Measurements from ENCODE around the gene ZC3H11A. TPM values are rescaled to one million over a fixed set of nuclear protein-coding genes. Genes with fewer than 3 reads are reported as not detected.

ZC3H11A gene
- total RNA-seq, 1 donor from 2014 or later = 142 TPM

DNA sequence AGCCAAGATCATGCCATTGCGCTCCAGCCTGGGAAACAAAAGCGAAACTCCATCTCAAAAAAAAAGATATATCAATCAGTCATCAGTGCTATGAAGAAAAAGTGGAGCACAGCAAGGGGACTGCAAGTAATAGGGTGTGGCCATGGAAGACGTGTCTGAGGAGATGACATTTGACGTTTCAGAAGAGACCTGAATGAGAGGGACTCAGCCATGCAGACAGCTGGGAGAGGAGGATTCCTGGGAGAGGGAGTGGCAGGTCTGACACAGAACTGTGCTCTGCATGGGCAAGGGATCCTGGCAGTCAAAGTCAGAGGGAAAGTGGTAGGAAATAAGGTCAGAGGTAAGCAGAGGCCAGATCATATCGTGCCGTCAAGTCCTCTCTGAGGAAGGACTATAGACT, 27.2 kb upstream of the ZC3H11A start:
- H3K4me3 Mint-ChIP-seq = no peak overlapping the region
- peaks cover 4% of the 10 kb centered on the region for H3K27me3 Mint-ChIP-seq (ENCODE audit: insufficient read depth, low read depth)
- no peak for DNase-seq (ENCODE audit: low spot score)
- H3K4me1 Mint-ChIP-seq = peaks cover 7% of the 10 kb centered on the region
- Histone ChIP-seq H3K4me3 (no peak overlapping the region), H3K4me2 (no peak overlapping the region), H3K9me3 (ENCODE audit: low read depth) (no peaks in the 10 kb centered on the region), H3K9ac (no peak overlapping the region), H2AFZ (replicated peaks) (no peak overlapping the region), H4K20me1 (ENCODE audit: low read depth) (no peaks in the 10 kb centered on the region), H3K4me1 (no peaks in the 10 kb centered on the region), H3K27ac (no peak overlapping the region), H3K27me3 (no peaks in the 10 kb centered on the region), H3F3A (ENCODE audit: low read depth) (no peaks in the 10 kb centered on the region), H3K36me3 (no peaks in the 10 kb centered on the region), H3K79me2 (ENCODE audit: low read depth) (no peaks in the 10 kb centered on the region)
- TF ChIP-seq EZH2phosphoT487 (IDR thresholded peaks at IDR 0.05) (no peak), EZH2 (IDR thresholded peaks at IDR 0.05) (no peak)
- TF ChIP-seq, protein P1, sequence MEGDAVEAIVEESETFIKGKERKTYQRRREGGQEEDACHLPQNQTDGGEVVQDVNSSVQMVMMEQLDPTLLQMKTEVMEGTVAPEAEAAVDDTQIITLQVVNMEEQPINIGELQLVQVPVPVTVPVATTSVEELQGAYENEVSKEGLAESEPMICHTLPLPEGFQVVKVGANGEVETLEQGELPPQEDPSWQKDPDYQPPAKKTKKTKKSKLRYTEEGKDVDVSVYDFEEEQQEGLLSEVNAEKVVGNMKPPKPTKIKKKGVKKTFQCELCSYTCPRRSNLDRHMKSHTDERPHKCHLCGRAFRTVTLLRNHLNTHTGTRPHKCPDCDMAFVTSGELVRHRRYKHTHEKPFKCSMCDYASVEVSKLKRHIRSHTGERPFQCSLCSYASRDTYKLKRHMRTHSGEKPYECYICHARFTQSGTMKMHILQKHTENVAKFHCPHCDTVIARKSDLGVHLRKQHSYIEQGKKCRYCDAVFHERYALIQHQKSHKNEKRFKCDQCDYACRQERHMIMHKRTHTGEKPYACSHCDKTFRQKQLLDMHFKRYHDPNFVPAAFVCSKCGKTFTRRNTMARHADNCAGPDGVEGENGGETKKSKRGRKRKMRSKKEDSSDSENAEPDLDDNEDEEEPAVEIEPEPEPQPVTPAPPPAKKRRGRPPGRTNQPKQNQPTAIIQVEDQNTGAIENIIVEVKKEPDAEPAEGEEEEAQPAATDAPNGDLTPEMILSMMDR (IDR thresholded peaks at IDR 0.05) = no peak
- H3K27ac Mint-ChIP-seq = peak overlapping the region; percentile 38
- H3K9me3 Mint-ChIP-seq = peaks cover 2% of the 10 kb centered on the region
- no peaks in the 10 kb centered on the region for H3K36me3 Mint-ChIP-seq

DNA sequence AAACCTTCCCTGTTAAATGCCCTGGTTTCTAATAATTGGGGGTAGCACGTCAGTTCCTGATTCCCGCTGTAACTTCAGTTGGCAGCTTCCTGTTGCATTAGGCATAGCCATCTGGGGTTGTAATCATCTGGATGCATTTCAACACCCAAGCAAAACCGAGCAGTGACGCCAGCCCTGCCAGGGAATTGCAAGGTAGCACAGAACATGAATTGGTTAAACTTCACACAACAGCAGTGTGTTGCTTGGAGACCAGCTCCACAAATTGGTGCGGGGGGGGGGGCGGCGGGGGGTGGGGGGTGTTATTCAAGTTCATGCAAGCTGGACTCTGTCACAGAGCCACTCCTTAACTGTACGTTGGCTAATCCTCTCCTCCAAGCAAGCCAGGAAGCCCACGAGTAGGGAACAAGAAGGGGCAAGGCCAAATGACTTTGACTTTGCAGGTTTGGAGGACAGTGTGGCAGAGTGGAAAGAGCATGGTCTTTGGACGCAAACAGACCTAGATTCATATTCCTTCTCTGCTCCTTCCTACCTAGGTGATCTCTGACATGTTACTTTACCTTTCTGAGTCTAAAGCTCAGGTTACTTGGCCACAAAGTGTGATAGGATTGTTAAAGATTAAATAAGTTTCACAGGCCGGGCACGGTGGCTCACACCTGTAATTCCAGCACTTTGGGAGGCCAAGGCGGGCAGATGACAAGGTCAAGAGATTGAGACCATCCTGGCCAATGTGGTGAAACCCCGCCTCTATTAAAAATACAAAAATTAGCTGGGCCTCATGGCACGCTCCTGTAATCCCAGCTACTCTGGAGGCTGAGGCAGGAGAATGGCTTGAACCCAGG, 25.7 kb upstream of the ZC3H11A start:
- Histone ChIP-seq H3K27me3 (no peaks in the 10 kb centered on the region), H3K9ac (no peak overlapping the region), H3K4me1 (no peaks in the 10 kb centered on the region), H3K9me3 (ENCODE audit: low read depth) (no peaks in the 10 kb centered on the region), H3K4me2 (no peak overlapping the region), H2AFZ (replicated peaks) (no peak overlapping the region), H3K36me3 (no peaks in the 10 kb centered on the region), H3K79me2 (ENCODE audit: low read depth) (no peaks in the 10 kb centered on the region), H4K20me1 (ENCODE audit: low read depth) (no peaks in the 10 kb centered on the region), H3K4me3 (no peak overlapping the region), H3F3A (ENCODE audit: low read depth) (no peaks in the 10 kb centered on the region), H3K27ac (no peak overlapping the region)
- H3K9me3 Mint-ChIP-seq = peaks cover 2% of the 10 kb centered on the region
- no peak overlapping the region for H3K4me3 Mint-ChIP-seq
- no peak overlapping the region for H3K27ac Mint-ChIP-seq
- peaks cover 7% of the 10 kb centered on the region for H3K4me1 Mint-ChIP-seq
- peaks cover 6% of the 10 kb centered on the region for H3K27me3 Mint-ChIP-seq (ENCODE audit: insufficient read depth, low read depth)
- H3K36me3 Mint-ChIP-seq = no peaks in the 10 kb centered on the region
- DNase-seq (ENCODE audit: low spot score) = no peak
- no peak for TF ChIP-seq EZH2phosphoT487 (IDR thresholded peaks at IDR 0.05)
- no peak for TF ChIP-seq EZH2 (IDR thresholded peaks at IDR 0.05)
- TF ChIP-seq, protein P1 (IDR thresholded peaks at IDR 0.05) = no peak

DNA sequence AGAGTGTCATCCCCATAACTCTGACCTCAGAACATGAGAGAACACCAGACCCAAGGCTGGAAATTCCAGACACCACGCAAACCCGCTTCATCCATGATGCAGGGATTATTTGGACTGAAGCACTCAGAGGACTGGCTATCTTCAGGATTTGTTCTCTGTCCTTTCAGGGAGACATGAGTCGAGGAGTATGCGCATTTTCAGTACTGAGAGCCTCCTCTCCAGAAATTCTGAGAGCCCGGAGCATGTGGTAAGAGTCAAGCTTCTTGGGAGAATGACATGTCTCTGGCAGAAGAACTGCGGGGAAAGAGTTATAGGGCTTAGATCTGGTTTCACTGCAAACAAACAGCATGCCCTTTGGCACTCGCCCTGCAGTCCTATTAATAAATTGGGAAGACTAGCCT, 23.5 kb upstream of the ZC3H11A start:
- DNase-seq (ENCODE audit: low spot score) = no peak

More for the DNA sequence above, 23.5 kb upstream of the ZC3H11A start:
- no peaks in the 10 kb centered on the region for H3K4me1 ChIP-seq
- H3K27ac ChIP-seq = no peak overlapping the region
- H3K4me1 Mint-ChIP-seq = peaks cover 15% of the 10 kb centered on the region
- H3K4me3 ChIP-seq = no peak overlapping the region
- H3K27me3 Mint-ChIP-seq (ENCODE audit: insufficient read depth, low read depth) = peaks cover 9% of the 10 kb centered on the region
- H4K20me1 ChIP-seq (ENCODE audit: low read depth) = no peaks in the 10 kb centered on the region
- no peak overlapping the region for H3K9ac ChIP-seq
- TF ChIP-seq, protein P1 (IDR thresholded peaks at IDR 0.05) = no peak
- TF ChIP-seq EZH2phosphoT487 (IDR thresholded peaks at IDR 0.05) = no peak
- TF ChIP-seq EZH2 (IDR thresholded peaks at IDR 0.05) = no peak
- H3K27me3 ChIP-seq = no peaks in the 10 kb centered on the region
- H3K4me3 Mint-ChIP-seq = no peak overlapping the region
- no peaks in the 10 kb centered on the region for H3K36me3 ChIP-seq
- no peaks in the 10 kb centered on the region for H3F3A ChIP-seq (ENCODE audit: low read depth)
- H3K9me3 Mint-ChIP-seq = peaks cover 2% of the 10 kb centered on the region
- no peaks in the 10 kb centered on the region for H3K9me3 ChIP-seq (ENCODE audit: low read depth)
- H3K79me2 ChIP-seq (ENCODE audit: low read depth) = no peaks in the 10 kb centered on the region
- no peak overlapping the region for H3K27ac Mint-ChIP-seq
- no peak overlapping the region for H2AFZ ChIP-seq (replicated peaks)
- no peak overlapping the region for H3K4me2 ChIP-seq
- H3K36me3 Mint-ChIP-seq = no peaks in the 10 kb centered on the region

All from neural progenitor cell (in vitro differentiated cells).